GM19455 (cell line): ENCODE measurements around the gene TGFB3.

Experiments used
- ATAC-seq: cut with Tn5 transposase; IDR thresholded peaks from one replicate; pipeline ENCODE4 v1.9.1; 2021; ENCODE audit not compliant: unreplicated experiment

TGFB3 gene

GRCh38 chr14:75987201-75987970 is 5.6 kb upstream of the TGFB3 start:
- ATAC-seq: no peak

- no peak for ATAC-seq
These were observed 4.6 kb upstream of the TGFB3 start for GRCh38 chr14:75986439-75986765.

GRCh38 chr14:75985618-75986438 is 4.0 kb upstream of the TGFB3 start, which contains the start of gene IFT43:
Gene IFT43 (plus strand): TSS chr14:75985763. CDS start chr14:75985787, 24 bp downstream.
- peak; percentile 60 for ATAC-seq

- ATAC-seq: no peak
These were observed 2.9 kb upstream of the TGFB3 start for GRCh38 chr14:75984674-75985073.

GRCh38 chr14:75983019-75983358 is 1.2 kb upstream of the TGFB3 start:
- no peak for ATAC-seq

- ATAC-seq: peak; percentile 48
These were observed 647 bp upstream of the TGFB3 start for GRCh38 chr14:75982266-75983018.

- no peak for ATAC-seq
These were observed 939 bp downstream of the TGFB3 start for GRCh38 chr14:75980856-75981255.

GRCh38 chr14:75979648-75980565 is 1.9 kb downstream of the TGFB3 start:
- no peak for ATAC-seq

GRCh38 chr14:75979071-75979571 is 2.7 kb downstream of the TGFB3 start:
- no peak for ATAC-seq

- no peak for ATAC-seq
These were observed 3.5 kb downstream of the TGFB3 start for GRCh38 chr14:75978249-75978731.

- no peak for ATAC-seq
These were observed 4.2 kb downstream of the TGFB3 start for GRCh38 chr14:75977582-75977943.

GRCh38 chr14:75976826-75977581 is 4.8 kb downstream of the TGFB3 start:
- ATAC-seq: no peak

GRCh38 chr14:75972801-75973421 is 8.9 kb downstream of the TGFB3 start:
- no peak for ATAC-seq

- no peak for ATAC-seq
These were observed 10.3 kb downstream of the TGFB3 start for GRCh38 chr14:75971509-75971908.

GRCh38 chr14:75970989-75971388 is 10.8 kb downstream of the TGFB3 start:
- ATAC-seq: no peak

- ATAC-seq: no peak
These were observed 11.9 kb downstream of the TGFB3 start for GRCh38 chr14:75969891-75970290.

- no peak for ATAC-seq
These were observed 12.7 kb downstream of the TGFB3 start for GRCh38 chr14:75969126-75969525.

- ATAC-seq: no peak
These were observed 13.3 kb downstream of the TGFB3 start for GRCh38 chr14:75968456-75968855.

- no peak for ATAC-seq
These were observed 13.9 kb downstream of the TGFB3 start for GRCh38 chr14:75967866-75968265.
